IMR-90 (cell line): Measurements from ENCODE around the gene JMJD8. TPM values are rescaled to one million over a fixed set of nuclear protein-coding genes. Genes with fewer than 3 reads are reported as not detected.

Experiments used
- ATAC-seq: fragments of 200-7000 bp; cut with Tn5 transposase; 2 replicates; pipeline ENCODE4 v1.9.1; 2020; ENCODE audit warnings: low read depth, mild to moderate bottlenecking, moderate library complexity
- BruUV-seq: library from RNA; stranded (reverse); fragments of 400-500 nt; replicated peaks from 2 replicates; lab custom pipeline; 2021; lab: Mats Ljungman, UMichigan
- CTCF ChIA-PET: fragments of 300-600 bp; formaldehyde crosslinking; extraction: SDS; loops from one replicate; lab custom pipeline; 2021; ENCODE audit warnings: antibody characterized with exemption; lab: Yijun Ruan, JAX
- POLR2A ChIA-PET: fragments of 300-600 bp; sonication (Branson Sonifier 250); formaldehyde crosslinking; loops from one replicate; lab custom pipeline; 2022; ENCODE audit warnings: antibody characterized with exemption; ENCODE audit not compliant: unreplicated experiment; lab: Charles Lee
- DNase-seq: peaks from one replicate; pipeline ENCODE4 v3.0.0; 2013
- H2AFZ ChIP-seq: replicated peaks from 2 replicates; pipeline ENCODE3; 2013; ENCODE audit warnings: low read length, mild to moderate bottlenecking; ENCODE audit not compliant: poor library complexity
- H2AK5ac ChIP-seq: 2 replicates; pipeline ENCODE4 v1.6.1; 2013; ENCODE audit warnings: low read depth, low read length, inconsistent platforms
- H2AK9ac ChIP-seq: replicated peaks from 2 replicates; pipeline ENCODE3; 2013; ENCODE audit warnings: mild to moderate bottlenecking, low read depth, low read length, moderate library complexity; ENCODE audit not compliant: poor library complexity
- H2BK120ac ChIP-seq: 2 replicates; pipeline ENCODE4 v1.6.1; 2013; ENCODE audit warnings: low read depth, low read length, inconsistent platforms
- H2BK15ac ChIP-seq: 3 replicates; pipeline ENCODE4 v1.6.1; 2013; ENCODE audit warnings: low read depth, low read length, inconsistent platforms
- H2BK20ac ChIP-seq: 2 replicates; pipeline ENCODE4 v1.6.1; 2013; ENCODE audit warnings: low read depth, mild to moderate bottlenecking, inconsistent platforms, low read length, moderate library complexity
- H2BK5ac ChIP-seq: 2 replicates; pipeline ENCODE4 v1.6.1; 2013; ENCODE audit warnings: mild to moderate bottlenecking, low read depth, low read length, inconsistent platforms; ENCODE audit not compliant: poor library complexity, severe bottlenecking
- H3K14ac ChIP-seq: replicated peaks from 2 replicates; pipeline ENCODE4 v1.6.1; 2013; ENCODE audit warnings: low read depth, low read length, inconsistent platforms
- H3K18ac ChIP-seq: 2 replicates; pipeline ENCODE4 v1.6.1; 2013; ENCODE audit warnings: low read depth, low read length, control low read depth
- H3K23ac ChIP-seq: 2 replicates; pipeline ENCODE4 v1.6.1; 2013; ENCODE audit warnings: low read depth, low read length, inconsistent platforms
- H3K27ac ChIP-seq: 2 replicates; pipeline ENCODE4 v1.5.1; 2013; ENCODE audit warnings: mild to moderate bottlenecking, control low read depth, low read length; ENCODE audit not compliant: insufficient read depth
- H3K27me3 ChIP-seq: 2 replicates; pipeline ENCODE4 v1.6.1; 2013; ENCODE audit warnings: low read length; ENCODE audit not compliant: control insufficient read depth, insufficient read depth
- H3K36me3 ChIP-seq: 2 replicates; pipeline ENCODE4 v1.6.1; 2013; ENCODE audit warnings: low read length, mixed read lengths; ENCODE audit not compliant: control insufficient read depth, insufficient read depth
- H3K4ac ChIP-seq: 2 replicates; pipeline ENCODE4 v1.6.1; 2013; ENCODE audit warnings: low read depth, low read length, inconsistent platforms
- H3K4me1 ChIP-seq: 2 replicates; pipeline ENCODE4 v1.6.1; 2013; ENCODE audit warnings: low read length, mixed read lengths; ENCODE audit not compliant: control insufficient read depth, insufficient read depth
- H3K4me2 ChIP-seq: 2 replicates; pipeline ENCODE4 v1.6.1; 2013; ENCODE audit warnings: low read depth, mild to moderate bottlenecking, control low read depth, low read length, moderate library complexity
- H3K4me3 ChIP-seq: 2 replicates; pipeline ENCODE4 v1.5.1; 2013; ENCODE audit warnings: low read depth, mild to moderate bottlenecking, control low read depth, low read length, moderate library complexity; ENCODE audit not compliant: insufficient read depth
- H3K56ac ChIP-seq: 2 replicates; pipeline ENCODE4 v1.6.1; 2013; ENCODE audit warnings: low read length, inconsistent platforms; ENCODE audit not compliant: insufficient read depth; ENCODE audit errors: extremely low read depth
- H3K79me1 ChIP-seq, 2 experiments: 2 replicates each; pipeline ENCODE4 v1.6.1; 2013; ENCODE audit warnings: low read length in 2 of 2, inconsistent platforms in 1 of 2, low read depth in 1 of 2
- H3K9ac ChIP-seq: 2 replicates; pipeline ENCODE4 v1.6.1; 2013; ENCODE audit warnings: low read depth, low read length, control low read depth
- H3K9me1 ChIP-seq: 2 replicates; pipeline ENCODE4 v1.6.1; 2013; ENCODE audit warnings: low read length, inconsistent platforms; ENCODE audit not compliant: insufficient read depth
- H3K9me3 ChIP-seq: 2 replicates; pipeline ENCODE4 v1.6.1; 2013; ENCODE audit warnings: low read length; ENCODE audit not compliant: control insufficient read depth, insufficient read depth
- H4K20me1 ChIP-seq: 2 replicates; pipeline ENCODE4 v1.6.1; 2013; ENCODE audit warnings: low read length, inconsistent platforms; ENCODE audit not compliant: insufficient read depth
- H4K5ac ChIP-seq: 2 replicates; pipeline ENCODE4 v1.6.1; 2013; ENCODE audit warnings: mild to moderate bottlenecking, low read depth, low read length, control low read depth
- H4K8ac ChIP-seq, 2 experiments: 2 replicates each; pipeline ENCODE4 v1.6.1; 2013; ENCODE audit warnings: low read depth in 2 of 2, low read length in 2 of 2, control low read depth in 1 of 2, inconsistent platforms in 1 of 2
- H4K91ac ChIP-seq: 2 replicates; pipeline ENCODE4 v1.6.1; 2013; ENCODE audit warnings: low read depth, low read length, inconsistent platforms; ENCODE audit not compliant: insufficient read depth
- FOS ChIP-seq: fragments of 150-350 bp; IDR thresholded peaks from 2 replicates; pipeline ENCODE4 v1.6.1; 2016; ENCODE audit warnings: low read depth, low read length
- RCOR1 ChIP-seq: IDR thresholded peaks from 2 replicates; pipeline ENCODE4 v1.6.1; 2012; ENCODE audit warnings: mild to moderate bottlenecking, low read length, improper control_type of control experiment; ENCODE audit not compliant: insufficient replicate concordance
- USF2 ChIP-seq: fragments of 150-350 bp; IDR thresholded peaks from 2 replicates; pipeline ENCODE4 v1.6.1; 2017; ENCODE audit warnings: mild to moderate bottlenecking, antibody characterized with exemption, low read length, low read depth
- WGBS, 2 experiments: methylation state at CpG; one replicate each; pipeline versions ENCODE4 v1.1.5 to v1.1.7; 2013; ENCODE audit warnings: missing lambda C conversion rate in 2 of 2; ENCODE audit not compliant: insufficient read length in 1 of 2; ENCODE audit errors: extremely low coverage in 2 of 2; 5-methylcytosine and 5-hydroxymethylcytosine counted together
- dilution Hi-C: fragments of 300-500 bp; cut with HindIII; formaldehyde crosslinking; loops from one replicate; pipeline ENCODE4 v1.14.3; 2018; ENCODE audit warnings: low sequenced_read_pairs; ENCODE audit not compliant: unreplicated experiment
- in situ Hi-C: fragments of 300-500 bp; cut with MboI; formaldehyde crosslinking; loops from 3 replicates; pipeline ENCODE4 v1.14.3; 2019; ENCODE audit warnings: low sequenced_read_pairs, inconsistent platforms, mixed read lengths
- intact Hi-C: fragments of 100-400 bp; cut with micrococcal nuclease; formaldehyde crosslinking; loops from 2 replicates; pipeline ENCODE4 v1.10.0; 2022
- polyA plus RNA-seq, 3 experiments: library from polyadenylated mRNA; depleted of rRNA; stranded (reverse); fragments of >200 nt; gene quantifications; 2 replicates each; pipeline ENCODE4 v1.2.3, GENCODE V29; 2012; ENCODE audit warnings: low replicate concordance in 1 of 3
- total RNA-seq: library from RNA; depleted of rRNA; stranded (reverse); fragments of >200 nt; gene quantifications from 2 replicates; pipeline ENCODE4 v1.2.3, GENCODE V29; 2012

JMJD8 gene
- total and polyA plus RNA-seq, 2 of the 4 experiments (the other 2 are of a cell fraction): 17.7 to 62.5 TPM

GRCh38 chr16:698911-699671 is 15.0 kb upstream of the JMJD8 start (continued):
- no peak for TF ChIP-seq RCOR1

GRCh38 chr16:695355-696089 is 11.4 kb upstream of the JMJD8 start:
- in situ Hi-C loops (no loop called here), dilution Hi-C loops (no loop called here), intact Hi-C loops (no loop called here)
- Histone ChIP-seq H3K27ac (no peak overlapping the region), H3K4me2 (0 out of 2 replicates have a peak overlapping the region, but pooled peaks have one; percentile 22), H3K9me3 (no peaks in the 10 kb centered on the region; the same call in 1 of the 2 replicates), H2BK20ac (no peak overlapping the region), H3K27me3 (peaks cover 62% of the 10 kb centered on the region), H3K14ac (no peak overlapping the region), H2BK15ac (no peak overlapping the region), H3K23ac (no peak overlapping the region), H3K56ac (no peak overlapping the region), H4K8ac (no peak overlapping the region), H4K91ac (no peak overlapping the region), H4K5ac (no peak overlapping the region), H3K4me1 (peaks cover 3% of the 10 kb centered on the region; the same call in 1 of the 2 replicates), H3K4me3 (no peak overlapping the region), H3K18ac (no peak overlapping the region), H3K9me1 (peaks cover 4% of the 10 kb centered on the region; the same call in 1 of the 2 replicates), H3K9ac (no peak overlapping the region), H2BK5ac (no peak overlapping the region), H2BK120ac (no peak overlapping the region), H3K79me1 (no peaks in the 10 kb centered on the region), H4K20me1 (peaks cover 4% of the 10 kb centered on the region), H2AK5ac (no peak overlapping the region), H2AK9ac (no peak overlapping the region), H3K36me3 (no peaks in the 10 kb centered on the region), H3K4ac (no peak overlapping the region), H2AFZ (peak overlapping the region; percentile 78)
- DNase-seq (no peak), ATAC-seq (peak; percentile 36)
- no TSS peak for BruUV-seq
- 3% methylated on average over 55 of the region's 71 CpGs; no CpG with 5 or more reads in 1 of the 2 experiments for WGBS, 2 experiments
- ChIA-PET POLR2A (no interaction called here), CTCF (no interaction called here)
- peak; percentile 58; the same call in 1 of the 2 replicates for TF ChIP-seq USF2
- no peak for TF ChIP-seq FOS
